Large intestine (tissue), 3 donors: ENCODE data around the gene RASAL3. TPM values are rescaled to one million over a fixed set of nuclear protein-coding genes. Genes with fewer than 3 reads are reported as not detected.
"Not testable (repeated sequence)": the region's sequence is repeated elsewhere in the genome, so short reads cannot be mapped to it uniquely, and the experiment has no call there.

Experiments
- DNase-seq, 2 donors: peaks; one replicate each; pipeline versions ENCODE4 v3.0.0 to v3.0.0-alpha.2; 2013
- H3K27ac ChIP-seq: one replicate; pipeline ENCODE4 v1.5.1; 2013; ENCODE audit warnings: low read length
- H3K27me3 ChIP-seq: 2 replicates; pipeline ENCODE4 v1.6.1; 2013; ENCODE audit warnings: low read length; ENCODE audit not compliant: control insufficient read depth, insufficient read depth
- H3K36me3 ChIP-seq: 2 replicates; pipeline ENCODE4 v1.6.1; 2013; ENCODE audit warnings: low read length; ENCODE audit not compliant: control insufficient read depth, insufficient read depth
- H3K4me1 ChIP-seq: one replicate; pipeline ENCODE4 v1.6.1; 2013; ENCODE audit warnings: low read length; ENCODE audit not compliant: control insufficient read depth, insufficient read depth
- H3K4me3 ChIP-seq: one replicate; pipeline ENCODE4 v1.5.1; 2013; ENCODE audit warnings: low read length
- H3K9me3 ChIP-seq: one replicate; pipeline ENCODE4 v1.6.1; 2013; ENCODE audit warnings: mild to moderate bottlenecking, low read depth, low read length, moderate library complexity; ENCODE audit not compliant: control insufficient read depth
- WGBS: methylation state at CpG from one replicate; pipeline ENCODE4 v1.1.5; 2013; ENCODE audit warnings: low lambda C conversion rate; ENCODE audit not compliant: insufficient coverage; 5-methylcytosine and 5-hydroxymethylcytosine counted together
- polyA plus RNA-seq: library from polyadenylated mRNA; unstranded; fragments of 120-200 nt; gene quantifications from one replicate; pipeline ENCODE4 v1.2.1, GENCODE V29; 2013

RASAL3 gene
- polyA plus RNA-seq, 1 donor: 2.8 TPM

DNA sequence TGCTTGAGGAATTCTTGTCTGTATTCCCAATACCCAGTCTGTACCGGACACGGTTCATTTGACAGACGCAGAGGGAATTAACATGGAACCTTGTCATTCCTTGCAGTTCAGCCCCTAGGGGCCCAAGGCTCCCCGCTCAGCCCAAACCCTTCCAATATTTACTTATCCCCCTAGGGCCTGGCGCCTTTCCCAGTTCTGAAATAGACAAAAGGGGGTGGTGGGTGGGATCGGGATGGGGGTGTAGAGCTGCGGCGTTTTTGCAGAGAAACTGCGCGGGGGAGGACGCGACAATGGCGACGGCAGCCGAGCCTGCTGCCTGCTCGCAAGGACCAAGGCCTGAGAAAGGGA, 46.1 kb downstream of the RASAL3 start:
- peaks cover 1% of the 10 kb centered on the region for H3K9me3 ChIP-seq
- H3K4me3 ChIP-seq: peak overlapping the region; percentile 100
- H3K36me3 ChIP-seq: peaks cover 18% of the 10 kb centered on the region
- H3K4me1 ChIP-seq: peaks cover 4% of the 10 kb centered on the region
- DNase-seq: no peak
- H3K27me3 ChIP-seq: no peaks in the 10 kb centered on the region
- WGBS: no CpG with 5 or more reads among the region's 16 CpGs
- H3K27ac ChIP-seq: peak overlapping the region; percentile 77

GRCh38 chr19:15417699-15418098, 46.6 kb downstream of the RASAL3 start:
- Histone ChIP-seq H3K4me1 (peaks cover 4% of the 10 kb centered on the region), H3K27ac (peak overlapping the region; percentile 77), H3K4me3 (peak overlapping the region; percentile 100), H3K9me3 (no peaks in the 10 kb centered on the region), H3K36me3 (peaks cover 13% of the 10 kb centered on the region), H3K27me3 (no peaks in the 10 kb centered on the region)
- 0% methylated on average over 1 of the region's 9 CpGs for WGBS
- DNase-seq: peak in 1 of 2 donors; percentile 14

DNA sequence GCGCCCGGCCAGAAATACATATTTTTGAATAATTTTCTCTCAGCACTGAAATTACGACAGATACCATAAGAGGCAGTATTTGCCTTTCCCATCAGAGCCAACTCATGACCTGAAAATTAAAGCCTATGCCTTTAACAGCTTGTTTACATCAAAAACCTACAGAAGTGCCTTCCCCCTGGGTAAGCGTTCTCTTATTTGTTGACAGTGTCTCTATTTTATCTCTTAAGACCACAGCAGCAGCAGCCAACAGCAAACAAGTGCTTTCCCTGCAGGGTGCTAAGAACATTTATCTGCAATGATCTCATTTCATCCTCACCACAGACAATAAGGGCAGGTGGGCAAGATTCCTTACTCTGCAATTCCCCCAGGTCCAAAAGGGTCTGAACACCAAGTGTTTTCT, 51.5 kb downstream of the RASAL3 start:
- Histone ChIP-seq H3K27me3 (no peaks in the 10 kb centered on the region), H3K36me3 (peaks cover 27% of the 10 kb centered on the region), H3K27ac (no peak overlapping the region), H3K9me3 (no peaks in the 10 kb centered on the region), H3K4me3 (no peak overlapping the region), H3K4me1 (no peaks in the 10 kb centered on the region)
- no peak for DNase-seq
- no CpG with 5 or more reads among the region's 4 CpGs for WGBS

DNA sequence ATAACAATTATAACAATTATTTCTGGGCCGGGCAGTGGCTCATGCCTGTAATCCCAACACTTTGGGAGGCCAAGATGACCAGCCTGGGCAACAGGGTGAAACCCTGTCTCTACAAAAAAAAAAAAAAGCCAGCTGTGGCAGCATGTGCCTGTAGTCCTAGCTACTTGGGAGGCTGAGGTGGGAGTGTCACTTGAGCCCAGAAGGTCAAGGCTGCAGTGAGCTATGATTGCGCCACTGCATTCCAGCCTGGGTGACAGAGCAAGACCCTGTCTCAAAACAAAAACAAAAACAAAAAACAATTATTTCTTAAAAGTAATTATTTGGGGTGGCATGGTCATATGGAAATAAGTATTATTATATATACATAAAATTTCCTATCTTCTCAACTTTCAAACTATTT, 53.0 kb downstream of the RASAL3 start:
- H3K4me3 ChIP-seq, H3K27ac ChIP-seq, H3K27me3 ChIP-seq, H3K4me1 ChIP-seq, DNase-seq, H3K9me3 ChIP-seq: not testable (repeated sequence)
- H3K36me3 ChIP-seq: peaks cover 28% of the 10 kb centered on the region
- WGBS: no CpG with 5 or more reads among the region's 2 CpGs

DNA sequence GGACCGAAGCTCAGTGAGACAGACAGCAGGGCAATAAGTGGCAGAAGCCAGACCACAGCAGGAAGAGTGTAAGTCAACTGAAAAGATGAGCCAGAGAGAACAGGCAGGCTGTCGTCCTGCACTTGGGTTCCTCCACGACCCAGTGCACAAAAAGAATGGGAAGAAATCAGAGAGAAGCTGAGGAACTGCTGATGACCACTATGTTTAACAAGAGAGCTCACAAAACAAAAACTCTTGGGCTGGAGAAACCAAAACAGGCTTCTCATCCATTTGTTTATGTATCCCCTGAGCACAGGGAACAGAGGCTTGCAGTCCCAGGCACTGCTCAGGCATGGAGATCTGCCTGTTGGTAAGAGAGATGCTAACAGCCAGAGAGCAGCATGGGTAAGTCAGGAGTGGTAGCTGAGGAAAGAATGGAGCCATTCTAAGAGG, 59.5 kb downstream of the RASAL3 start:
- H3K27ac ChIP-seq: no peak overlapping the region
- H3K27me3 ChIP-seq: no peaks in the 10 kb centered on the region
- H3K4me3 ChIP-seq: no peak overlapping the region
- WGBS: 50% methylated on average over 1 of the region's 3 CpGs
- H3K36me3 ChIP-seq: peaks cover 66% of the 10 kb centered on the region
- no peaks in the 10 kb centered on the region for H3K9me3 ChIP-seq
- no peaks in the 10 kb centered on the region for H3K4me1 ChIP-seq
- DNase-seq: no peak

- no peak overlapping the region for H3K4me3 ChIP-seq
- H3K9me3 ChIP-seq: no peaks in the 10 kb centered on the region
- 100% methylated on average over 1 of the region's 7 CpGs for WGBS
- no peak for DNase-seq
- no peaks in the 10 kb centered on the region for H3K4me1 ChIP-seq
- H3K27me3 ChIP-seq: no peaks in the 10 kb centered on the region
- H3K27ac ChIP-seq: no peak overlapping the region
- H3K36me3 ChIP-seq: peaks cover 66% of the 10 kb centered on the region
Observed at GRCh38 chr19:15404097-15404779, 60.1 kb downstream of the RASAL3 start.

GRCh38 chr19:15403151-15403531, 61.2 kb downstream of the RASAL3 start:
- no CpG with 5 or more reads among the region's 10 CpGs for WGBS
- peaks cover 72% of the 10 kb centered on the region for H3K36me3 ChIP-seq
- DNase-seq: no peak
- H3K9me3 ChIP-seq: no peaks in the 10 kb centered on the region
- no peak overlapping the region for H3K27ac ChIP-seq
- H3K4me1 ChIP-seq: no peaks in the 10 kb centered on the region
- H3K4me3 ChIP-seq: no peak overlapping the region
- no peaks in the 10 kb centered on the region for H3K27me3 ChIP-seq

DNA sequence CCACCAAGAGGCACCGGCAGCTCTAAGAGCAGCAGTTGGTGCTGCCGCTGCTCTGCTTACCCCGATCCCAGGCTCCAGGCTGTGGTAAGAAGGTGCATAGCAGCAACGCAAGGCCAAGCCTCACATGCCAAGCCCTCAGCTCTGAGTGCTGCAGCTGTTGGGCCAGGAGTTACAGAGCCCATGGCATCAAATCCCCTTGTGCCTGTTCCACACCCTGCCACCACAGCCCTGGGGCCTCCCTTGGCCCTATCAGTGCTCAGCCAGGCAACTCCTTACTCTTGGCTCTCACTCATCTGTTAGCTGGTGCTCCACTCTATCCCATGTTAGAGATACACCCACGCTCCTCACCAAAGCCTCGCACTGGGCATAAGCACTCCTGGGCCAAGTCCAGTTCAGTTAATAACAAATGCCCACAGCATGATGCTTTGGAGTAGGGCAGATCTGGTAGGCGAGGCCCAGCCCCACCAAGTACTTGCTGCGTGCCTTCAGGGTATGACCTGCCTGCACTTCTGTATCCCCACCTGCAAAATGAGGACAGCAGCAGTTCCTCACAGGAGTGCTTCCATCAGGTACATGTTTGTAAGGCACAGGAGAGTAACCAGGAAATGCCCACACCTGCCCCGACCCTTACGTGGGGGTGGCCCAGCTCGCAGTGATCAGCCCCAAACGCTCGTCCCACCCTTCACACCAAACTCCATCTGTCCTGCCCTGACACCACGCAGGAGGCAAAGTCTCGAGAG, 61.8 kb downstream of the RASAL3 start:
- H3K9me3 ChIP-seq: no peaks in the 10 kb centered on the region
- no CpG with 5 or more reads among the region's 15 CpGs for WGBS
- H3K36me3 ChIP-seq: peaks cover 77% of the 10 kb centered on the region
- no peak for DNase-seq
- no peaks in the 10 kb centered on the region for H3K4me1 ChIP-seq
- H3K27me3 ChIP-seq: no peaks in the 10 kb centered on the region
- H3K4me3 ChIP-seq: no peak overlapping the region
- H3K27ac ChIP-seq: no peak overlapping the region

Other genes starting within 250 kb of the RASAL3 start
- gene EPHX3, start 232.1 kb downstream of the RASAL3 start, polyA plus RNA-seq: 0.69 TPM
- gene BRD4, start 132.0 kb downstream of the RASAL3 start, polyA plus RNA-seq: 39.1 TPM
- 28.1 TPM for gene AKAP8, start 84.8 kb downstream of the RASAL3 start, polyA plus RNA-seq
- 74.7 TPM for gene AKAP8L, start 45.6 kb downstream of the RASAL3 start, polyA plus RNA-seq
- 22.7 TPM for gene WIZ, start 14.6 kb downstream of the RASAL3 start, polyA plus RNA-seq
- not detected for gene PGLYRP2, start 15.0 kb upstream of the RASAL3 start, polyA plus RNA-seq
- gene CYP4F22, start 44.0 kb upstream of the RASAL3 start, polyA plus RNA-seq: 0.04 TPM
- not detected for gene CYP4F8, start 150.7 kb upstream of the RASAL3 start, polyA plus RNA-seq
- gene CYP4F3, start 176.4 kb upstream of the RASAL3 start, polyA plus RNA-seq: 6.1 TPM
- gene CYP4F12, start 208.5 kb upstream of the RASAL3 start, polyA plus RNA-seq: 102 TPM